Suprapubic skin (tissue), 3 donors: Measurements from ENCODE around the gene PGAM1.
"Not testable (repeated sequence)": the region's sequence is repeated elsewhere in the genome, so short reads cannot be mapped to it uniquely, and the experiment has no call there.

Experiments used
- CTCF ChIP-seq, 2 donors: fragments of 200-600 bp in 1 of 2; fragments of 450-650 bp in 1 of 2; sonication (generic) in 1 of 2; IDR thresholded peaks; one replicate each; pipeline ENCODE4 v1.5.1; 2016 to 2019; ENCODE audit warnings: antibody characterized with exemption in 2 of 2, mild to moderate bottlenecking in 1 of 2, moderate library complexity in 1 of 2
- POLR2A ChIP-seq, 2 donors: fragments of 450-650 bp; IDR thresholded peaks; one replicate each; pipeline ENCODE4 v1.6.1; 2017; ENCODE audit warnings: antibody characterized with exemption in 2 of 2, mild to moderate bottlenecking in 2 of 2, moderate library complexity in 2 of 2

DNA sequence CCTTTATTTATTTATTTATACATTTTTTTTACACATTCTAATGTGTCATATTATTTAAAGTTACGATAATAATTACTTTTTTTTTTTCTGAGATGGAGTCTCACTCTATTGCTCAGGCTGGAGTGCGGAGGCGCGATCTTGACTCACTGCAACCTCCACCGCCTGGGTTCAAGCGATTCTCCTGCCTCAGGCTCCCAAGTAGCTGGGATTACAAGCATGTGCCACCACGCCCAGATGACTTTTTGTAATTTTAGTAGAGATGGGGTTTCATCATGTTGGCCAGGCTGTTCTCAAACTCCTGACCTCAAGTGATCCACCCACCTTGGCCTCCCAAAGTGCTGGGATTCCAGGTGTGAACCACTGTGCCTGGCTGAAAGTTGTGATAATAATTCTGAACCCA lies 19.5 kb upstream of the PGAM1 start:
- not testable (repeated sequence) for TF ChIP-seq POLR2A, CTCF (IDR thresholded peaks at IDR 0.05)
